Loucy (cell line): Measurements from ENCODE around the gene GPR82.

Experiments
- CTCF ChIP-seq: fragments of 200-600 bp; sonication (generic); conservative IDR thresholded peaks from 2 replicates; pipeline ENCODE4 v1.5.1; 2014; ENCODE audit warnings: mild to moderate bottlenecking, antibody characterized with exemption, low read length
- EZH2phosphoT487 ChIP-seq: fragments of 200-600 bp; IDR thresholded peaks from 2 replicates; pipeline ENCODE4 v1.6.1; 2018; ENCODE audit warnings: antibody characterized with exemption, mild to moderate bottlenecking, moderate library complexity, borderline replicate concordance

GRCh38 chrX:41684138-41684537 is 39.8 kb upstream of the GPR82 start:
- TF ChIP-seq CTCF, result no peak
- no peak for TF ChIP-seq EZH2phosphoT487
